ENCODE measurements around the gene BIRC3. TPM values are rescaled to one million over a fixed set of nuclear protein-coding genes. Genes with fewer than 3 reads are reported as not detected.

The BIRC3 gene
- polyA plus RNA-seq, 1 donor from 2014 or later, result not detected

- Histone ChIP-seq H3F3A (ENCODE audit: insufficient read depth, low read length, poor library complexity, severe bottlenecking) (no peaks in the 10 kb centered on the region), H3K9me2 (ENCODE audit: insufficient read depth, low read length) (no peaks in the 10 kb centered on the region), H3K4me3 (ENCODE audit: low read length) (no peak overlapping the region), H3K9ac (ENCODE audit: low read length) (no peak overlapping the region), H2AFZ (ENCODE audit: low read depth, low read length) (no peak overlapping the region), H3K36me3 (ENCODE audit: insufficient read depth, low read length) (no peaks in the 10 kb centered on the region), H3K79me2 (replicated peaks; ENCODE audit: insufficient read depth, low read length) (no peaks in the 10 kb centered on the region), H3K4me2 (ENCODE audit: low read length) (no peak overlapping the region), H3K9me3 (ENCODE audit: low read length) (no peaks in the 10 kb centered on the region), H4K20me1 (ENCODE audit: insufficient read depth) (no peaks in the 10 kb centered on the region), H3K27ac (ENCODE audit: low read length) (no peak overlapping the region), H3K27me3 (ENCODE audit: insufficient read depth, low read depth, low read length) (no peaks in the 10 kb centered on the region)
- TF ChIP-seq RAD21 (conservative IDR thresholded peaks at IDR 0.05) (no peak), EZH2 (IDR thresholded peaks at IDR 0.05; ENCODE audit: borderline replicate concordance, insufficient read depth, low read length, poor library complexity, severe bottlenecking) (no peak), TAF1 (IDR thresholded peaks at IDR 0.05; ENCODE audit: low read depth) (no peak), REST (IDR thresholded peaks at IDR 0.05; ENCODE audit: borderline replicate concordance) (no peak)
Measured at GRCh38 chr11:102284008-102284407, 33.3 kb upstream of the BIRC3 start.

GRCh38 chr11:102286292-102286691 is 31.0 kb upstream of the BIRC3 start:
- no peak overlapping the region for H3K9ac ChIP-seq (ENCODE audit: low read length)

More at GRCh38 chr11:102286292-102286691, 31.0 kb upstream of the BIRC3 start:
- Histone ChIP-seq H3K9me3 (ENCODE audit: low read length) (no peaks in the 10 kb centered on the region), H3K9me2 (ENCODE audit: insufficient read depth, low read length) (no peaks in the 10 kb centered on the region), H3K4me3 (ENCODE audit: low read length) (no peak overlapping the region), H4K20me1 (ENCODE audit: insufficient read depth) (no peaks in the 10 kb centered on the region), H3K27me3 (ENCODE audit: insufficient read depth, low read depth, low read length) (no peaks in the 10 kb centered on the region), H2AFZ (ENCODE audit: low read depth, low read length) (no peak overlapping the region), H3K27ac (ENCODE audit: low read length) (no peak overlapping the region), H3K4me2 (ENCODE audit: low read length) (no peak overlapping the region), H3K36me3 (ENCODE audit: insufficient read depth, low read length) (no peaks in the 10 kb centered on the region), H3F3A (ENCODE audit: insufficient read depth, low read length, poor library complexity, severe bottlenecking) (no peaks in the 10 kb centered on the region), H3K79me2 (replicated peaks; ENCODE audit: insufficient read depth, low read length) (no peaks in the 10 kb centered on the region)
- TF ChIP-seq SMC3 (conservative IDR thresholded peaks at IDR 0.05; ENCODE audit: poor library complexity) (no peak), POLR2AphosphoS5 (IDR thresholded peaks at IDR 0.05) (no peak), TAF1 (IDR thresholded peaks at IDR 0.05; ENCODE audit: low read depth) (no peak), CTCF (IDR thresholded peaks at IDR 0.05; ENCODE audit: poor library complexity, severe bottlenecking) (no peak), REST (IDR thresholded peaks at IDR 0.05; ENCODE audit: borderline replicate concordance) (no peak), RAD21 (conservative IDR thresholded peaks at IDR 0.05) (no peak), EP300 (conservative IDR thresholded peaks at IDR 0.05; ENCODE audit: poor library complexity, severe bottlenecking) (no peak), MXI1 (conservative IDR thresholded peaks at IDR 0.05; ENCODE audit: poor library complexity, severe bottlenecking) (no peak), EZH2 (IDR thresholded peaks at IDR 0.05; ENCODE audit: borderline replicate concordance, insufficient read depth, low read length, poor library complexity, severe bottlenecking) (no peak)

All from neural cell (in vitro differentiated cells).